22Rv1 (cell line): ENCODE measurements around the gene GPR3.

Experiments
- ZFX ChIP-seq: fragments of 450-650 bp; IDR thresholded peaks from 2 replicates; pipeline ENCODE4 v1.6.1; 2017; ENCODE audit warnings: antibody characterized with exemption, borderline replicate concordance
- TF ChIP-seq, protein P1 (sequence below): fragments of 450-650 bp; IDR thresholded peaks from 2 replicates; pipeline ENCODE4 v1.5.1; 2017; ENCODE audit warnings: mild to moderate bottlenecking

DNA sequence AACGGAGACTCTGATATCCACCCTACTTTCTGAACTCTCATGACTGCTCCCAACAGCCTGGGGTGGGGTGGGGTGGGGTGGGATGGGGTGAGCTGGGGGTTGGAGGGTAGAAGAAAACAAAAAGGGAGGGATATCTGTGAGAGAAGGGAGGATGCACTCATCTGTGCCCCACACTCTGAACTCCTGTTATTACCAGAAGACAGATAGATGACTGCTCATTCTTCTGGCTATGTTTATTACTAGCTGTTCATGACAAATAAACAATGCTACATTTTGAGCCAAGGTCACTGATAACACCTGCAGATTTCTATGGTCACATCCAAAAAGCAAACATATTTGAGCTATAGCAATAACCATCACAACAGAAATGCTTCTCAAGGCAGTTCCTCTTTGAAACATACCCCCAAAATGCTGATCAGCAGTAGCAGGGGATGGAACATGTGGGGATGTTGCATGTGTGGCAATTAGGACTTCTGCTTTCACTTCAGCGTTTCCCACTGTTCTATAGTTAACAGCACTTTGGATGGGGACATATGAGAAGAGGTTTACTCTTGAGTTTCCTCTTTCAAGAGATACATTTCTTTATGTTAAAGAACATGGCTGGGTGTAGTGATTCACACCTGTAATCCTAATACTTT lies 43.3 kb downstream of the GPR3 start:
- TF ChIP-seq, protein P1, sequence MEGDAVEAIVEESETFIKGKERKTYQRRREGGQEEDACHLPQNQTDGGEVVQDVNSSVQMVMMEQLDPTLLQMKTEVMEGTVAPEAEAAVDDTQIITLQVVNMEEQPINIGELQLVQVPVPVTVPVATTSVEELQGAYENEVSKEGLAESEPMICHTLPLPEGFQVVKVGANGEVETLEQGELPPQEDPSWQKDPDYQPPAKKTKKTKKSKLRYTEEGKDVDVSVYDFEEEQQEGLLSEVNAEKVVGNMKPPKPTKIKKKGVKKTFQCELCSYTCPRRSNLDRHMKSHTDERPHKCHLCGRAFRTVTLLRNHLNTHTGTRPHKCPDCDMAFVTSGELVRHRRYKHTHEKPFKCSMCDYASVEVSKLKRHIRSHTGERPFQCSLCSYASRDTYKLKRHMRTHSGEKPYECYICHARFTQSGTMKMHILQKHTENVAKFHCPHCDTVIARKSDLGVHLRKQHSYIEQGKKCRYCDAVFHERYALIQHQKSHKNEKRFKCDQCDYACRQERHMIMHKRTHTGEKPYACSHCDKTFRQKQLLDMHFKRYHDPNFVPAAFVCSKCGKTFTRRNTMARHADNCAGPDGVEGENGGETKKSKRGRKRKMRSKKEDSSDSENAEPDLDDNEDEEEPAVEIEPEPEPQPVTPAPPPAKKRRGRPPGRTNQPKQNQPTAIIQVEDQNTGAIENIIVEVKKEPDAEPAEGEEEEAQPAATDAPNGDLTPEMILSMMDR = no peak
- no peak for TF ChIP-seq ZFX
